Ishikawa (cell line): ENCODE results near the gene TRIM21.

ENCODE experiments used
- CEBPB ChIP-seq: IDR thresholded peaks from 2 replicates; pipeline ENCODE4 v1.6.1; 2012
- CREB1 ChIP-seq: IDR thresholded peaks from 2 replicates; pipeline ENCODE4 v1.6.1; 2012; ENCODE audit warnings: low read depth
- EGR1 ChIP-seq: IDR thresholded peaks from 2 replicates; pipeline ENCODE4 v1.6.1; 2012
- EP300 ChIP-seq: IDR thresholded peaks from 2 replicates; pipeline ENCODE4 v1.6.1; 2012; ENCODE audit warnings: borderline replicate concordance
- FOXM1 ChIP-seq: IDR thresholded peaks from 2 replicates; pipeline ENCODE4 v1.6.1; 2012; ENCODE audit warnings: low read depth, borderline replicate concordance
- NFIC ChIP-seq: IDR thresholded peaks from 2 replicates; pipeline ENCODE4 v1.6.1; 2012
- RAD21 ChIP-seq: IDR thresholded peaks from 2 replicates; pipeline ENCODE4 v1.6.1; 2012; ENCODE audit warnings: low read depth
- REST ChIP-seq: IDR thresholded peaks from 2 replicates; pipeline ENCODE4 v1.6.1; 2012; ENCODE audit warnings: low read depth, mild to moderate bottlenecking
- TAF1 ChIP-seq: IDR thresholded peaks from 2 replicates; pipeline ENCODE4 v1.6.1; 2012; ENCODE audit warnings: low read depth, mild to moderate bottlenecking
- TCF12 ChIP-seq: IDR thresholded peaks from 2 replicates; pipeline ENCODE4 v1.6.1; 2012; ENCODE audit warnings: low read depth
- TEAD4 ChIP-seq: IDR thresholded peaks from 2 replicates; pipeline ENCODE4 v1.6.1; 2012
- YY1 ChIP-seq: IDR thresholded peaks from 2 replicates; pipeline ENCODE4 v1.6.1; 2012; ENCODE audit warnings: low read depth
- ZBTB7A ChIP-seq: IDR thresholded peaks from 2 replicates; pipeline ENCODE4 v1.6.1; 2012; ENCODE audit warnings: low read depth
- TF ChIP-seq, protein P1 (sequence below): IDR thresholded peaks from 2 replicates; pipeline ENCODE4 v1.6.1; 2012
- TF ChIP-seq, protein P2 (sequence below): IDR thresholded peaks from 2 replicates; pipeline ENCODE4 v1.6.1; 2012

TRIM21 gene

GRCh38 chr11:4393858-4394223 lies 339 bp upstream of the TRIM21 start:
- TF ChIP-seq TAF1, result no peak
- no peak for TF ChIP-seq CREB1
- TF ChIP-seq, protein P1, sequence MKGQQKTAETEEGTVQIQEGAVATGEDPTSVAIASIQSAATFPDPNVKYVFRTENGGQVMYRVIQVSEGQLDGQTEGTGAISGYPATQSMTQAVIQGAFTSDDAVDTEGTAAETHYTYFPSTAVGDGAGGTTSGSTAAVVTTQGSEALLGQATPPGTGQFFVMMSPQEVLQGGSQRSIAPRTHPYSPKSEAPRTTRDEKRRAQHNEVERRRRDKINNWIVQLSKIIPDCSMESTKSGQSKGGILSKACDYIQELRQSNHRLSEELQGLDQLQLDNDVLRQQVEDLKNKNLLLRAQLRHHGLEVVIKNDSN, result no peak
- TF ChIP-seq EGR1, result no peak
- no peak for TF ChIP-seq ZBTB7A
- no peak for TF ChIP-seq EP300
- TF ChIP-seq NFIC, result no peak
- TF ChIP-seq FOXM1, result no peak
- TF ChIP-seq RAD21, result no peak
- TF ChIP-seq TEAD4, result no peak
- no peak for TF ChIP-seq REST
- no peak for TF ChIP-seq YY1
- TF ChIP-seq, protein P2, sequence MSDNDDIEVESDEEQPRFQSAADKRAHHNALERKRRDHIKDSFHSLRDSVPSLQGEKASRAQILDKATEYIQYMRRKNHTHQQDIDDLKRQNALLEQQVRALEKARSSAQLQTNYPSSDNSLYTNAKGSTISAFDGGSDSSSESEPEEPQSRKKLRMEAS, result no peak
- no peak for TF ChIP-seq TCF12
- no peak for TF ChIP-seq CEBPB

DNA sequence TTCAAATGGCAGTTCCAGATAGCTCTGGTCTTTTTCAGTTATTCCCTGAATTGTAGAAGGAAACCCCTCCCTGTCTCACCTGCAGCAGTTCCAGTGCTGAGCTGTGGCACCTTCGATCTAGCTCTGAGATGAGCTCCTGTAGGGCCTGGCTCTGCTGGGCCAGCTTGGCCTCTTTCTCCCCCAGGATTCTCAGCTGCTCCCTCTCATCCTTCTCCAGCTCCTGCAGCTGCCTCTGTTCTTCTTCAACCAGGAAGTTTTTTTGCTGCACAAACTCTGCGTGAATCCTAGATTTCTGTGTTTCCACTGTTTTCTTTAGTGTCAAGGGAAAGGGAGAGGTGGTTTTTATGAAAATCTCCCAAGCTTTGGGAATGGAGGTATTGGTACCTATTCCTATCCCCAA lies 5.3 kb downstream of the TRIM21 start:
- TF ChIP-seq CEBPB (no peak), ZBTB7A (no peak), TAF1 (no peak), YY1 (no peak), RAD21 (no peak), CREB1 (no peak), EGR1 (no peak), EP300 (no peak), TEAD4 (no peak), FOXM1 (no peak), REST (no peak), NFIC (no peak), TCF12 (no peak)
- TF ChIP-seq, protein P1, result no peak
- TF ChIP-seq, protein P2, result no peak

DNA sequence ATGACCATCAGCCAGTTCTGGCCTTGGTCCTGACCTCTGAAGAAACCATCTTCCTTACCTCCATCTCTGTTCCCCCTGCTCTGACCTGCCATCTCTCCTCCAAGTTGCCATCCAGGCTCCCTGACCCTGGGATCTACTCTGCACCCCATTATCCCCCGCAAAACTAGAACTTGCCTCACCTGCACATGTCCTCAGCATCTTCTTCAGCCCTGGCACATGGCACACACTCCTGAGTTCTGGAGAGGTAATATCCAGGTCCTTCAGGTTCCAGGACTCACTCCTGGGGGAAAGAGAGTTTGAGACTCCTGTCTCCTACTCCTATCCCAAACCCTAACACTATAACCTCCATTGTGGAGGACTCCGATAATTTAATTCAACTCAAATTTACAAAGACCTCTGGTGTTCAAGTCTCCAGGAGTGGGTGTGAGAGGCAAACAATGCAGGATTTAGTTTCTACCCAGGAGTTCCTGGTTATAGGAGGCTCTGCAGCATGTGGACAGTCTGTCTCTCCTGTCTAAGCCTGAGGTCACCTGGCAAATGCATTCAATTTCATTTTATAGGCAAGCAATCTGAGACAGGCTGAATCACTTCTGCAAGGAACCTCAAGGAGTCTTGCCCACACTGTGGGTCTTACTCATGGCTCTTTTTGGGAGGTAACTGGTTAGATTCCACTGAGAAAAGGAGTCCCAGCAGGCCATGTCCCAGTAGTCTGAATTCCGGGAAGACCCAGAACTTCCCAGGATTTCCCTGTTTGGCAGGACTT lies 7.3 kb downstream of the TRIM21 start:
- no peak for TF ChIP-seq RAD21

- no peak for TF ChIP-seq CEBPB
- no peak for TF ChIP-seq RAD21
- TF ChIP-seq REST, result no peak
- no peak for TF ChIP-seq EGR1
- TF ChIP-seq, protein P2, result no peak
- TF ChIP-seq ZBTB7A, result no peak
- TF ChIP-seq TCF12, result no peak
- no peak for TF ChIP-seq NFIC
- TF ChIP-seq CREB1, result no peak
These were observed 11.6 kb downstream of the TRIM21 start for GRCh38 chr11:4381901-4382300.
